KBM-7 (cell line): ENCODE results near the gene DUSP18.
"Not testable (repeated sequence)": the region's sequence is repeated elsewhere in the genome, so short reads cannot be mapped to it uniquely, and the experiment has no call there.

Source experiments
- DNase-seq: peaks from one replicate; pipeline ENCODE4 v3.0.0-alpha.2; 2015
- in situ Hi-C: fragments of 300-500 bp; cut with MboI; formaldehyde crosslinking; loops from 2 replicates; pipeline ENCODE4 v1.14.3; 2020; ENCODE audit warnings: low sequenced_read_pairs, low pct_unique_long_range_greater_than_20kb, mixed read lengths

Gene DUSP18

GRCh38 chr22:30646518-30647160 is 21.0 kb downstream of the DUSP18 start:
- no peak for DNase-seq
- in situ Hi-C loops: no loop called here

GRCh38 chr22:30643055-30643875 is 24.4 kb downstream of the DUSP18 start:
- DNase-seq: no peak
- in situ Hi-C loops: no loop called here

GRCh38 chr22:30640839-30641430 is 26.7 kb downstream of the DUSP18 start:
- DNase-seq: no peak
- in situ Hi-C loops: no loop called here

GRCh38 chr22:30640361-30640760 is 27.3 kb downstream of the DUSP18 start:
- DNase-seq: no peak
- in situ Hi-C loops: no loop called here

GRCh38 chr22:30637701-30638114 is 30.0 kb downstream of the DUSP18 start:
- DNase-seq: peak; percentile 11
- in situ Hi-C loops: no loop called here

GRCh38 chr22:30636226-30637077 is 31.2 kb downstream of the DUSP18 start:
- in situ Hi-C loops: no loop called here
- peak; percentile 52 for DNase-seq

- in situ Hi-C loops: no loop called here
- peak; percentile 89 for DNase-seq
Measured at GRCh38 chr22:30635273-30636225, 32.1 kb downstream of the DUSP18 start, which contains the start of gene SLC35E4. TSS of gene SLC35E4 (plus strand) at chr22:30635781. CDS start at chr22:30636451, 670 bp downstream.

GRCh38 chr22:30634471-30635233 is 33.0 kb downstream of the DUSP18 start:
- DNase-seq: peak; percentile 88
- in situ Hi-C loops: no loop called here

GRCh38 chr22:30631469-30631868 is 36.2 kb downstream of the DUSP18 start:
- in situ Hi-C loops: not testable (repeated sequence)

GRCh38 chr22:30628491-30628890 is 39.2 kb downstream of the DUSP18 start:
- in situ Hi-C loops: no loop called here
- DNase-seq: no peak

More at GRCh38 chr22:30631469-30631868, 36.2 kb downstream of the DUSP18 start:
- not testable (repeated sequence) for DNase-seq

- in situ Hi-C loops: no loop called here
- no peak for DNase-seq
Measured at GRCh38 chr22:30627471-30627870, 40.2 kb downstream of the DUSP18 start.

GRCh38 chr22:30626413-30626812 is 41.3 kb downstream of the DUSP18 start:
- in situ Hi-C loops: no loop called here
- peak; percentile 11 for DNase-seq

- in situ Hi-C loops, DNase-seq: not testable (repeated sequence)
Measured at GRCh38 chr22:30619909-30620308, 47.8 kb downstream of the DUSP18 start.

GRCh38 chr22:30617819-30618218 is 49.9 kb downstream of the DUSP18 start:
- DNase-seq: no peak
- in situ Hi-C loops: no loop called here

GRCh38 chr22:30615543-30615954 is 52.1 kb downstream of the DUSP18 start:
- DNase-seq: no peak
- in situ Hi-C loops: no loop called here

- DNase-seq: no peak
- in situ Hi-C loops: no loop called here
Measured at GRCh38 chr22:30614879-30615278, 52.8 kb downstream of the DUSP18 start.

GRCh38 chr22:30614268-30614667 is 53.4 kb downstream of the DUSP18 start:
- no peak for DNase-seq
- in situ Hi-C loops: no loop called here
